Hematopoietic multipotent progenitor cell treated with erythropoietin and hydrocortisone succinate and interleukin-3 and kit ligand, for 4 days (in vitro differentiated cells): ENCODE measurements around the gene SUSD2.
A peak's percentile ranks its signal among the peaks of the same experiment; 100 is the strongest.
"Not testable (repeated sequence)": the region's sequence is repeated elsewhere in the genome, so short reads cannot be mapped to it uniquely, and the experiment has no call there.

Experiments
- DNase-seq: peaks from one replicate; pipeline ENCODE4 v3.0.0-alpha.2; 2015

The SUSD2 gene

GRCh38 chr22:24219750-24220149, 38.5 kb downstream of the SUSD2 start:
- DNase-seq = no peak

GRCh38 chr22:24224468-24224867, 43.2 kb downstream of the SUSD2 start:
- DNase-seq = no peak

- no peak for DNase-seq
Observed at GRCh38 chr22:24225044-24225601, 43.8 kb downstream of the SUSD2 start.

- DNase-seq = no peak
Observed at GRCh38 chr22:24225951-24226350, 44.7 kb downstream of the SUSD2 start.

GRCh38 chr22:24230911-24231656, 49.8 kb downstream of the SUSD2 start:
- DNase-seq = peak; percentile 73

GRCh38 chr22:24231706-24232105, 50.4 kb downstream of the SUSD2 start:
- no peak for DNase-seq

- no peak for DNase-seq
Observed at GRCh38 chr22:24232124-24232523, 50.8 kb downstream of the SUSD2 start.

GRCh38 chr22:24232725-24233124, 51.4 kb downstream of the SUSD2 start:
- DNase-seq = no peak

GRCh38 chr22:24233235-24233634, 51.9 kb downstream of the SUSD2 start:
- DNase-seq = no peak

- no peak for DNase-seq
Observed at GRCh38 chr22:24233816-24234215, 52.5 kb downstream of the SUSD2 start.

GRCh38 chr22:24235315-24235714, 54.0 kb downstream of the SUSD2 start:
- no peak for DNase-seq

- no peak for DNase-seq
Observed at GRCh38 chr22:24236656-24237055, 55.4 kb downstream of the SUSD2 start.

- DNase-seq = not testable (repeated sequence)
Observed at GRCh38 chr22:24238101-24238694, 56.9 kb downstream of the SUSD2 start.
